22Rv1 (cell line): ENCODE measurements around the gene STAMBP.

ENCODE experiments used
- ZFX ChIP-seq: fragments of 450-650 bp; IDR thresholded peaks from 2 replicates; pipeline ENCODE4 v1.6.1; 2017; ENCODE audit warnings: antibody characterized with exemption, borderline replicate concordance
- TF ChIP-seq, protein P1 (sequence below): fragments of 450-650 bp; IDR thresholded peaks from 2 replicates; pipeline ENCODE4 v1.5.1; 2017; ENCODE audit warnings: mild to moderate bottlenecking

DNA sequence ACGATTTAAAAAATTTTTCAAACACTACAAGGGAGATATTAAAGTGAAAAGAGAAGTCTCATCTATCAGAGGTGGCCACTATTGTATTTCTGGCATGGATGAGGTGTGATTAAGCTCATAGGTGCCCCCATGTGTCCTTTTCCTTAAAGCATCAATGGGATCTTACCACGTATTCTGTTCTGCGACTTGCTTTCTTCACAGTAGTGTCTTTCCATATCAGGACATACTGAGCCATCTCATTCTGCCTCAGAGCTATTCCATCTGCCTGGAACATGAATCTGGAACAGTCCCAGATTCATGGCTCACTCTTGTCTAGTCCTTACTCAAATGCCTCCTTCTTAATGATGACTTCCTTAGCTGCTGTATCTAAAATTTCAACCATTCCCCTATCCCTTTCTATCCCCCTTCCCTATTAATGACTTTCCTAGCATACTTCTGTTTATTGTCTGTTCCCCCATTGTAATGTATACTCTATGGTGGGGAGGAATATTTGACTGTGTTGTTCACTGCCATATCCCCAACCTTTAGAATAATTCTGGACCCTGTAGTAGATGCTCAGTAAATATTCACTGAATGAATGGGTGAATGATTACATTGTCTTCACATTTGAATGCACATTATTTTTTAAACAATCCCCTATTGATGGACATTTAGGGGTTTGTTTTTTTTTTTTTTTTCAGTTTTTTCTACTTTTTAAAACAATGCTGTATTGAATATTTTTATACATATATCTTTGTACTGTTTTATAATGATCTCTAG, 11.1 kb downstream of the STAMBP start:
- TF ChIP-seq, protein P1, sequence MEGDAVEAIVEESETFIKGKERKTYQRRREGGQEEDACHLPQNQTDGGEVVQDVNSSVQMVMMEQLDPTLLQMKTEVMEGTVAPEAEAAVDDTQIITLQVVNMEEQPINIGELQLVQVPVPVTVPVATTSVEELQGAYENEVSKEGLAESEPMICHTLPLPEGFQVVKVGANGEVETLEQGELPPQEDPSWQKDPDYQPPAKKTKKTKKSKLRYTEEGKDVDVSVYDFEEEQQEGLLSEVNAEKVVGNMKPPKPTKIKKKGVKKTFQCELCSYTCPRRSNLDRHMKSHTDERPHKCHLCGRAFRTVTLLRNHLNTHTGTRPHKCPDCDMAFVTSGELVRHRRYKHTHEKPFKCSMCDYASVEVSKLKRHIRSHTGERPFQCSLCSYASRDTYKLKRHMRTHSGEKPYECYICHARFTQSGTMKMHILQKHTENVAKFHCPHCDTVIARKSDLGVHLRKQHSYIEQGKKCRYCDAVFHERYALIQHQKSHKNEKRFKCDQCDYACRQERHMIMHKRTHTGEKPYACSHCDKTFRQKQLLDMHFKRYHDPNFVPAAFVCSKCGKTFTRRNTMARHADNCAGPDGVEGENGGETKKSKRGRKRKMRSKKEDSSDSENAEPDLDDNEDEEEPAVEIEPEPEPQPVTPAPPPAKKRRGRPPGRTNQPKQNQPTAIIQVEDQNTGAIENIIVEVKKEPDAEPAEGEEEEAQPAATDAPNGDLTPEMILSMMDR: no peak
- no peak for TF ChIP-seq ZFX
